Choroid plexus epithelial cell (primary cell): ENCODE data around the gene C6orf47.

Experiments used
- DNase-seq: peaks from one replicate; pipeline ENCODE4 v3.0.0-alpha.2; 2010; ENCODE audit warnings: low read depth
- H3K4me3 ChIP-seq: 2 replicates; pipeline ENCODE4 v1.5.1; 2011; ENCODE audit warnings: low read depth, mild to moderate bottlenecking, control low read depth, low read length, moderate library complexity
- CTCF ChIP-seq: conservative IDR thresholded peaks from 2 replicates; pipeline ENCODE4 v1.5.1; 2011; ENCODE audit warnings: low read depth, mild to moderate bottlenecking, control low read depth, inconsistent platforms, low read length, moderate library complexity

C6orf47 gene

GRCh38 chr6:31663126-31663960 lies 2.8 kb upstream of the C6orf47 start:
- peak; percentile 22 for DNase-seq
- peak overlapping the region; percentile 98 for H3K4me3 ChIP-seq
- no peak for TF ChIP-seq CTCF

- no peak overlapping the region for H3K4me3 ChIP-seq
- DNase-seq = no peak
- TF ChIP-seq CTCF = no peak
These were observed 1.6 kb upstream of the C6orf47 start for GRCh38 chr6:31662124-31662723.

- no peak overlapping the region for H3K4me3 ChIP-seq
- DNase-seq = no peak
- no peak for TF ChIP-seq CTCF
These were observed 915 bp upstream of the C6orf47 start for GRCh38 chr6:31661262-31662123.

GRCh38 chr6:31659649-31660380 lies 763 bp downstream of the C6orf47 start:
- peak; percentile 29 for DNase-seq
- H3K4me3 ChIP-seq = peak overlapping the region; percentile 82
- no peak for TF ChIP-seq CTCF

GRCh38 chr6:31658983-31659648 lies 1.5 kb downstream of the C6orf47 start:
- no peak for DNase-seq

More at GRCh38 chr6:31658983-31659648, 1.5 kb downstream of the C6orf47 start:
- H3K4me3 ChIP-seq = peak overlapping the region; percentile 82
- no peak for TF ChIP-seq CTCF
